Measurements from ENCODE around the gene GMFB.

Gene GMFB

DNA sequence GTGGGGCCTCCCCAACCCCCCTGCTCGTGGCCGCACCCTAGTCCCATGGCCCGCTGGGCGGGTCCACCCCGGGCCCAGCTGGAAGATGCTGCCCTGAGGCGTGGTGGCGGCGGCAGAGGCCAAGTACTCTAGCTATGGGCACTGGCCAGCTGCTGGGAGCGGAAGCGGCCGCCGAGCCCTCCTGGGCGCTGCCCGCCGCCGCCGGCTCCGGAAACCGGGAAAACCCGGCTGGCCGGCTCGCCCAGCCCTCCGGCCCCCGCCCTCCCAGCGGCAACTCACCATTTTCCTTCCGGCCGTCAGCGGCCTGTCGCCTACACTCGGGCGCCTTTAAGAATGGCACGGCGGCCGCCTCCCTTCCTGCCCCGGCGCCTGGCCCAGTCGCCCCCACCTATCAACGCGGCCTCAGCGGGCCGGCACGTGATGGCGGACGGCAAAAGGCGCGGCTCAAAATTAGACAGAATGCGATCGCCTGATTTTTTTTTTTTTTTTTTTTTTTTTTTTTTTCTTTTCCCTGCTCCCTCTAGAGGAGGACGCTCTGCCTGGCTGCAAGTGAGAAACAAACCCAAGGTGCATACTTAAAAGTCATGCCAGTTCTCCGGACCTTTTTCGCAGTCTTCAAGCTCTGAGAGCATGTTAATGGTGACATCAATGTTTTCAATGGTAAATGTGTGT is at the start of gene GMFB:
Gene GMFB (minus strand): TSS at position 335 of the 672 bp plus-strand sequence. CDS start 53 bp downstream, at position 282.
- peak; percentile 91 for DNase-seq (ENCODE audit: low spot score)

DNA sequence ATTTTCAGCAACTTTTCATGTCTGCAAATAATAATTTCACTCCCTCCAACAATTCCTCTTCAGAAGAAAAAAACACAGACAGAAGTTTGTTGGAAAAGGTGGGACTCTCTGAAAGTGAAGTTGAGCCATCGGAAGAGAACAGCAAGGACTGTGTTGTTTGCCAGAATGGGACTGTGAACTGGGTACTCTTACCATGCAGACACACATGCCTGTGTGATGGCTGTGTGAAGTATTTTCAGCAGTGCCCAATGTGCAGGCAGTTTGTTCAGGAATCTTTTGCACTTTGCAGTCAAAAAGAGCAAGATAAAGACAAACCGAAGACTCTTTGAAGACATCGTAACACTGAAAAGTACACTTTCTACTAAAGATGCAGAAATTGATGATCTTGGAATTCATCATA is 49.3 kb upstream of the GMFB start:
- DNase-seq (ENCODE audit: low spot score), result no peak

DNA sequence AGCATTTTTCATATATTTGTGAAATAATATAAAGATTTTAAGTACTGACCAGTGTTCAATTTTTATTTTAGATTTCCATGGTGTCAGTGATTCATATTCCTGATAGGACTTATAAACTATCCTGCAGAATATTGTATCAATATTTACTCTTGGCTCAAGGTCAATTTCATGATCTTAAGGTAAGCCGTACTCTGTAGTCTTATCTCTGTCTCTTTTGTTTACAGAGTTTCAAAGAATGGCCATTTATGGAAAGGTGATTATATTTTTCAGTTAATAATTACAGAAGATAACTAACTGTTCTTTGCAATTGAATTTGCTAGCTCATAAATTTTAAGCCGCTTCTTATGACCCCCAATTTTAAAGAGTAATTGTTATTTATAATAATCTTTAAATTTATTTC is 48.9 kb upstream of the GMFB start:
- DNase-seq (ENCODE audit: low spot score), result no peak

DNA sequence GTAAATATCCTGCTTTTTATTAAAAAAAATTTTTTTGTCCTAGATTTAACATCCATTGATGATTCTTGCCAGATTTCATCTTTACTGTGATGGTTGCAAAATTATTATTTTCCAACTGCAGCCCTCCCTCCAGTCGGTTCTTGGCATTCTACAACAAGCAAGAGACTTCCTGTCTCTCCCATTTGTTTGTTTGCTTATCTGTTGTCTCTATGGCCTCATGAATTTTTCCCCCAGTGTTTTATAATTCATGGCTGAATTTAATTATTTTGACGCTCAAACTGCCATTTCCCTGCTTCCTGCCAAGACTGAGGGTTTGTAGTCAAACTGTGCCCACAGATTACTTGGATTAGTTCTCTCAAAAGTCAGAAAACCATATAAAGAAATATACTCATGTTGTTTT is 46.9 kb upstream of the GMFB start:
- DNase-seq (ENCODE audit: low spot score), result no peak

DNA sequence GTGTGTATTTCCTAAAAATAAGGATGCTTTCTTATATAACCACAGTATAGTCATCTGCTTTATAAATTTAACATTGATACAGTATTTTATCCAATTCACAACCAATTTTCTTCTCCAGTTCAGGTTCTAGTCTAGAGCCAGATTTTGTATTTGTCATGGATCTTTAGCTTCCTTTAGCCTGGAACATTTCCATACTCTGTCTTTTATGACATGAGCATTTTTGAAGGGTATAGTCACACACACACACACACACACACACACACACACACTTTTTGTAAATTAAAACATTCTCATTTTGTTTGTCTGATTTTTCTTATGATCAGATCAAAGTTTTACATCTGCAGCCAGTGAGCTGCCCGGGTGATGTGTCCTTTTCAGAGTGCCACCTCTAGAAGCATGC is 46.3 kb upstream of the GMFB start:
- DNase-seq (ENCODE audit: low spot score), result no peak

DNA sequence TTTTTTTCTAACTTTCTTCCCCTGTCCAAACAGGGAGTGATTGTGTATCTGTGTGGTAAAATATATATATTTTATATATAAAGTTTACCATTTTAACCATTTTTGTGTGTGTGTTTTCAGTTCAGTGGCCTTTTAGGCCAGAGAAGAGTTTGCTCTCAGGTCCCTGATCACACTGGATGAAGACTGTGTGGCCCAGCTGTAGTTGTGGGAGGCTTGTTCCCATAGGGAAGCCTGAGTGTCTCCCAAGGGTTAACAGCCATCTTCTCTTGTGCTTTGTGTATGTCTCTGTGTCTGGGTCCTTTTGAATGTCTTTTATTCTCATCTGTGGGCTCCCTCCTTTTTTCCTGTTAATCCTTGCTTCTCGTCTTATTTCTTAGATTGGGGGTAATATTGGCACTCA is 44.3 kb upstream of the GMFB start:
- DNase-seq (ENCODE audit: low spot score), result no peak

DNA sequence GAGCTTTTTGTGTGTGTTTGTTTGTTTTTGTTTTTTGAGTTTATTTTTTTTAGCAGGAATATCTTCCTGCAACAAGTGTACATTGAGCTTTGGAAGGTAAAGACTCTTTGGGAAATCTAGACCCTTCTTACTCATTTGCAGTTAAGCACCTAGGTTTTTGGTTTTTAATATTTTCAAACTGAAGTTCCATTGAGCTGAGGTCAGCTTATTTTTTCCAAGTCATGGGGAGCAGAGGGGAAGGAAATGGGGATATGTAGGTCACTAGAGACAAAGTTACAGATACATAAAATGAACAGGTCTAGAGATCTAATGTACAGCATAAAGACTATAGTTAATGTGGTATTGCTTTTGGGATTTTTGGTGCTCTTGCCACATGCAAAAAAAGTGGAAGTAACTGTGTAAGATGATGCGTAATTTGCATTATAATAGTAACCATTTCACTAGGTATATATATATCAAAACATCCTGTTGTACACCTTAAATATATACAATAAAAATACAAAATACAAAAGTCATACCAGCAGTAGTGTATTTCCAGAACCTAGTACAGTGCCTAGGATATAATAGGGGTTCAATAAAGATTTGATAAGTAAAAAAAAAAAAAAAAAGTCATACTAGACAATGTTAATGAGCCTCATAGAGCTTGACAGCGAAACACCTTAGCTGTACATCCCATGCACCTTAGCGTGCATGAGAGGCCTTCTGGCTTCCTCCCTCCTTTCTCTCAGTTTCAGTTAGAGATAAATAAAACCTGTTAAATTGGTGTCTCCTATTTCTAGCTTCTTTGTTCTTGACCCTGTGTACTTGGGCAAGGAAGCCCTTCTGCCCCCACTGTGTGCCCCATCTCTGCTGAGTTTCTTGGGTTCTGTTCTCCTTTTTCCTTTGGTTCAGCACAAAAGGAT is 43.6 kb upstream of the GMFB start:
- DNase-seq (ENCODE audit: low spot score), result no peak

DNA sequence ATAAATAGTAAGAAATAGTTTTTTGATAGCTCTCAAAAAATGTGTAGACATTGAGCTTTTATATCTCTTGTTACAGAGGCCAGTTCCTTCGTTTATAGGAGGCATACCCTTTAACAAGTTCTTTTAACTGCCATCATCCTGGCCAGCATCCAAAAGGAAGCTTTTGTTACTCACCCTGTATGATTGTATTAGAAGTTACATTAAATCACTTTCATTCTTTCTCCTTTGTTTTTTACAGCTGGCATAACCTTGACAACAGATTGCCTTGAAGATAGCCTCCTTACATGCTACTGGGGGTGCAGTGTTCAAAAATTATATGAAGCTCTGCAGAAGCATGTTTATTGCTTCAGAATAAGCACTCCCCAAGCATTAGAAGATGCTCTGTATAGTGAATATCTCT is 41.0 kb upstream of the GMFB start:
- no peak for DNase-seq (ENCODE audit: low spot score)

DNA sequence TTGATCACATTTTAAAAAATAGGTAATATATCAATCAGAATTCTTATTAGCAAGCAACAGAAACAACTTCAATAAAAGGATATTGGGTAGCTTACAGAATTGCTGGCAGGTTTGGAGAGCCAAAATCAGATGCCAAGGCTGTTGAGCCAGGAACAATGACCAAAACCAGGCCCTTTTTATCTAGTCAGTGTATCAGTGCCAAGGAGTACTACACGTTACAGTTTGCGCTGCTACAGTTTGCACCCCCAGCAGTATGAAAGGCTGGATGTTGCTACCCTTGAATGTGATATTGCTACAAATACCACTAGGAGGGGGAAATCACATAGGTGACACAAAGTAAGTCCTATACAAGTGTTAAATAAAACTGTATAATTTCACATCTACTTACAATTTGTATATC is 40.2 kb upstream of the GMFB start:
- no peak for DNase-seq (ENCODE audit: low spot score)

DNA sequence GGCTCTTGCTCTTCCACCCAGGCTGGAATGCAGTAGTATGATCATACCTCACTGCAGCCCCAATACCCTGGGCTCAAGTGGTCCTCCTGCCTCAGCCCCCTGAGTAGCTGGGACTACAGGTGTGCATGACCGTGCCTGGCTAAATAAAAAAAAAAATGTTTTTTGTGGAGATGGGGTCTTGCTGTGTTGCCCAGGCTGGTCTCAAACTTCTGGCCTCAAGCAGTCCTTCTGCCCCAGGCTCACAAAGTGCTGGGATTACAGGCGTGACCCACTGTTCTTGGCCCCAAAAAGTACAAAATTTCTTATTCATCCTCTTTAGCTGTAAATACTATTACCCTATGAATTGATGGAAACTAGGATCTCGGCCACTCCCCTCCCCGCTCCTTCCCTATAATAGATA is 35.6 kb upstream of the GMFB start:
- DNase-seq (ENCODE audit: low spot score), result no peak

DNA sequence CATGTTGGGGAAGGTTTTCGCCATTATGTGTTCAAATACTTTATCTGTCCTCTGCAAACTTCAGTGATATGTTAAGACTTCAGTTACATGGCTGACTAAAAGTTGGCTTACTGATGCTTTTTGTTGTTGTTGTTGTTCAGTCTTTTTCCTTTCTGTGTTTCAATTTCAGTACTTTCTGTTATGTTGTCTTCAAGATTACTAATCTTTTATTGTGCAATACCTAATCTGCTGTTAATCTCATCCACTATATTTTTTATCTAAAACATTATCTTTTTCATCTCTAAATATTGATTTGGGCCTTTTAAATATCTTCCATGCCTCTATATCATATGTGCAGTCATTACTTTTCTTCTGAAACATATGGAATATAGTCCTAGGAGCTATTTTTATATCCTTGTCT is 27.9 kb upstream of the GMFB start:
- no peak for DNase-seq (ENCODE audit: low spot score)

DNA sequence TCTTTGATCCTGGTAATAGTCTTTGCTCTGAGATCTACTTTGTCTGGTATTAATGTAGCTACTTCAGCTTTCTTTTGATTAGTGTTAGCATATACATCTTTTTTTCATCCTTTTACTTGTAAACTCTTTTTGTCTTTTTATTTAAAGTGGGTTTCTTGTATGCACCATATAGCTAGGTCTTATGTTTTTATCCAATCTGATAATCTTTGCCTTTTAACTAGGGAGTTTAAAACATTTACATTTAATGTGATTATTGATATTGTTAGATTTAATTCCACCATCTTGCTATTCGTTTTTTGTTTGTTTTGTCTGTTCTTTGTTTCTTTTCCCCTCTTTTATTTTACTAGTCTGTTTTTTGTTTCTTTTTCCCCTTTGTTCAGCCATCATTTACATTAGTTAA is 26.9 kb upstream of the GMFB start:
- no peak for DNase-seq (ENCODE audit: low spot score)

DNA sequence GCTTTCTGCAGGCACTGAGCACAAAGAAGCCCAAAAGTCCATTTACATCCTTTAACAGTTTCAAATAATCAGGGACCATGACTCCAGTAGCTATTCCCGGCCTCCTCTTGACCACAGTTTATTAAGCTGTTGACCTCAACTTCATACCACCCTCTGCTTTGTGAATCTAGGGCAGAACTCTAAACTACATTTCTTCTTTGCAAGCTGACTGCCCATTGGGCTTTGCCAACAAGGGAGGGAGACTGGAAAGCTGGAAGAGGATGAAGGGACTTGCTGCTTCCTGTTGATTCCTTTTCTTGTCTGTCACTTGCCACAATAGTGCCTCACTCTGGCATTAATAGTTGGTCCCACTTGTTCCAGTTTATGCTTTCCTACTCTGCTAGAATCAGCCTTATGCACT is 23.6 kb upstream of the GMFB start:
- DNase-seq (ENCODE audit: low spot score), result no peak

DNA sequence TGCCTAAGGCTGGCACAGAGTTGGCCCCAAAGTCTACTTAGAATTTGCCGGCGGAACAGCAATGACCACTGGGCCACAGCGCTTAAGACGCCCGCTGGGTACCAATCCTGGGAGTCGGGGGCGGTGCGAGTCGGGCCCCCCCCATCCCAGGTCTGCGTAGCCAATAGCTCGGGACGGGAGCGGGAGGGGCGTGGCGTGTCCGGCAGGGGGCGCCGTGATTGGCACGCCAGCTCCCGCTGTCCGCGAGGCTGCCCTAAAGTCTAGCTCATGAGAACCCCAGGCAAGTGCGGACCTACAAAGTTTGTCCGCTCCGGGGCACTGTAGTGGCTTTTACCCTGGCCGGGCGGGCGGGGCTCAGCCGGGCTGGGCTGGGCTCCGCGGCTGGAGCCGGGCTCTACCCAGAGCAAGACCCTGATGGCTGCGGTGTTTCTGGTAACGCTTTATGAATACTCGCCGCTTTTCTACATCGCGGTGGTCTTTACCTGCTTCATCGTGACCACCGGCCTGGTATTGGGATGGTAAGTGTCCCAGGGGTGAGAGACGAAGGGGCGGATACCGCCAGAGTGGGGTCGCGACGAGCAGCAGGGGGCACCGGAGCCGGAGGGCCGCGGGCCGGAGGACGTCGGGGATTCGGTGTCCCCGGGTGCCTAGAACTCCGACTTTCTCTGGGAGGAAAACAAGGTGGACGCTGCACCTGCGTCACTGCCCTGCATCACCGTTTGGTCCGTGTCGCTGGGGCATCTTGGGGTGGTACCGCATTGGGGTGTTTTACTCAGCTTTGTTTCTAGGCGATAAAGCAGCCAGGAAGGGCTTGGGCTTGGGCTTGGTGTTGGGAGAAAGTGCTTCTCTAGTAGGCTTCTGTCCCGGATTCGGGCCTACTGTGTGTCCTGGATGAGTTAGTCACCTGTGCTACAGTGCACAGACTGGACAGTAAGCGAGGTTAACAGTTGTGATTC is 21.0 kb upstream of the GMFB start, which contains the start of gene CGRRF1:
Gene CGRRF1 (plus strand): TSS at position 361 of the 956 bp plus-strand sequence. CDS start 54 bp downstream, at position 415.
- peak; percentile 91 for DNase-seq (ENCODE audit: low spot score)

DNA sequence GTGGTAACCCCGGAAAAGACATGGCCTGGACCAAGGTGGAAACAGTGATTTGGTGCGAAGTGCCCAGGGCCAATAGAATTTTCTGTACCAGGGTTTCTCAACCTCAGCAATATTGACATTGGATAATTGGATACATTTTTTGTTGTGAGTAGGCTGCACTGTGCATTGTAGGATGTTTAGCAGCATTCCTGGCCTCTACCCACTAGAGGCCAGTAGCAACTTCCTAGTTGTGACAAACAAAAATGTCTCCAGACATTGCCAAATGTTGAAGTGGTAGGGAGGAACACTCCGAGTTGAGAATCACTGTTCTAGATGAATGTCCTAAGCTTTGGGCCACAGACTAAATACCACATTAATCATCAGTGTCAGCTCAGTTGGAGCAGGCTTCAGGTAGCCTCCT is 14.7 kb upstream of the GMFB start:
- no peak for DNase-seq (ENCODE audit: low spot score)

DNA sequence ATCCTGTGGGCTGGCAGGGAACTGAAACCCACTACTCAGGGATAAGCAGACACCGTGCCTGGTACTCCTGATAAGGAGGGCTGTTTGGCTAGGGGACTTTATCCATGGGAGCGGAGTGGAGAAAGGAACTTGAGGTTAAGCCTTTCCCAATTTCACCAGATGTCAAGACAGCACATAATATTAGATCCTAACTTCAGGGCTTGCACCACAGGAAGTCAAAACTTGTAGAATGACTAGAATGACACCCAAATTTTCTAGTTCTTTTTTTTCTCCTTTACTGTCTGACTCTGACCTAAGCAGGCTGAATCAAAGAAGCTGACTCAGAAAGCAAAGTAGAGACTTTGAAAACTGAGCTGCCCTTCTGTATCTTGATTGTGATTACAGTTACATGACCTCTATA is 13.8 kb upstream of the GMFB start:
- DNase-seq (ENCODE audit: low spot score), result no peak

DNA sequence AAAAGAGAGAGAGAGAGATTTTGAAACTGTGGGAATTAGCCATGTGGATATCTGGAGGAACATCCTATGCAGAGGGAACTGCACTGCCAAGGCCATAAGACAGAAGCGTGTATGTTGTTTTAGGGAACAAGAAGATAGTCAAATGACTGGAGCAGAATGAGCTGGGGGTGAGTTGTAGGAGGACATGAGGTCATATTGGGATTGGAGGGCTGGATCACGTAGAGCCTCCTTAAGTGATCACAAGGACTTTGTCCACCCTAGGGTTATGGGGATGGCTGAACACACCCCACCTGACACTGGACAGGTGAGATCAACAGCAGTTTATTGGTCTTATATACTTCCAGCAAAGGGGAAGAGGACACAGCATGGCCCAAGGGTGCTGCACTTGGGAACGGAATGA is 12.7 kb upstream of the GMFB start:
- DNase-seq (ENCODE audit: low spot score), result no peak

DNA sequence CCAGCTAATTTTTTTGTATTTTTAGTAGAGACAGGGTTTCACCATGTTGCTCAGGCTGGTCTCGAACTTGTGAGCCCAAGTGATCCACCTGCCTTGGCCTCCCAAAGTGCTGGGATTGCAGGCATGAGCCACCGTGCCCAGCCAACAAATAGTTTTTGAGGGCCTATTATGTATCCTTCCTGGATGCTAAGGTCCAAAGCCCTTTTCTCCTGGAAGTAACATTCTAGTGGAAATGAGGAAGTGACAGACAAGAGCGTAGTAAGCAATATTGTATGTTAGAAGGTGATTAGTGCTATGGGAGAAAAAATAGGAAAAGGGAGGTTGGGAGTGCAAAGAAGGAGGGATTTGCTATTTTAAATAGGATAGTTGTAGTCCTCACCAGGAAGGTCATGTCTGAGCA is 12.0 kb upstream of the GMFB start:
- no peak for DNase-seq (ENCODE audit: low spot score)

DNA sequence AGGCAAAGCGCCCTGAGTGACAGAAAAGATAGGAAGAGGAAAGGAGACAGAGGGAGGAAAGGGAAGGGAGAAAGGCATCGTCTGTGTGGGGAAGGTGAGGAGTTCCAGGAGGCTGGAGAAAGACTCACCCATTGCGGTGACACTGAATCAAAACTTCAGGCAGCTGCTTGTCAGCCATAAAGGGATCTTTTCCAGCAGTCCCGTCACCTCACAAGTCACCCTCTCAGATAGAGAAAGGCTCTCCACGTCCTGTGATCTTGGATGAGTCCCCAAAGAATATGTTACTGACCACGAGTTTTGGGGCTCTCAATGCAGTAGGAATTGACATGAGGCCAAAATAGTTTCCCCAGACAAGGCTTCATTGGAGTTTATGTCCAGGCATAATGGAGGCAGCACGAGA is 9.8 kb upstream of the GMFB start:
- DNase-seq (ENCODE audit: low spot score), result no peak

DNA sequence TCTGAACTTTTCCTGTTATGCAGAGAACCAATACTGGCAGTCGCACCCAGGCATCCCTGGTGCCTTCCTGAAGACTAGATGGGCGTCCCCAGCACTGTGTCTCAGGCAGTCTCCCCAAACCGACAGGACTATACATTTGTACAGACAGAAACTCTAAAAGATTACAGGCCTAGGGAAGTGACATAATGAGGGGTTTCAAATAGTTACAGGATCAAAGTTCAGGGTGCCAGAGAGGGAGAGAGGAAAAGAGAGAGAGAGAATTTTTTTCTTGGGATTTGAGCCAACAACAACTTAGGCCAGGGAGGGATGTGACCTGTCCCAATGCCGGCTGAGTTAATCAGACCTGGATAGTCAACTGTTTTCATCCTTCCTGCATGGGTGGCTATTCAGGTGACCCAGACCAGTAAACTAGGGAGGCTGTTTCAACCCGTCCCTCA is 9.3 kb upstream of the GMFB start:
- DNase-seq (ENCODE audit: low spot score), result no peak

DNA sequence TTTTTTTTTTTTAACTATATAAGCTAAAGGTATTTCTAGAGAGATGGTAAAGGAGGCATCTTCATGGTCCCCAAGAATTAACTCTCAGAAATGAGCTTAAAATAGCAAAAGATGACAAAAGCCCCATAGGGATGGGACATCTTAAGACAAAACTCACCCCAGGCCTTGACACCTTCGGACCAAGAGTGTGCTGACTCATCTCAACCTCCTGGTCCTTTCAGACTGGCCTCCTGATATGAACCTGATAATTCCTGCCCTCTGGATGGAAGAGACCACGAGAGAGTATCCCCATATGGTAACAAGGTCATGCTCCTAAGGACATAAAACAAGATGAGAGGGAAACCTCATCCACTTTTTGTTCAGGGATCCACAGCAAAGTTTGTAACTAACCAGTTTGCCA is 8.4 kb upstream of the GMFB start:
- no peak for DNase-seq (ENCODE audit: low spot score)

DNA sequence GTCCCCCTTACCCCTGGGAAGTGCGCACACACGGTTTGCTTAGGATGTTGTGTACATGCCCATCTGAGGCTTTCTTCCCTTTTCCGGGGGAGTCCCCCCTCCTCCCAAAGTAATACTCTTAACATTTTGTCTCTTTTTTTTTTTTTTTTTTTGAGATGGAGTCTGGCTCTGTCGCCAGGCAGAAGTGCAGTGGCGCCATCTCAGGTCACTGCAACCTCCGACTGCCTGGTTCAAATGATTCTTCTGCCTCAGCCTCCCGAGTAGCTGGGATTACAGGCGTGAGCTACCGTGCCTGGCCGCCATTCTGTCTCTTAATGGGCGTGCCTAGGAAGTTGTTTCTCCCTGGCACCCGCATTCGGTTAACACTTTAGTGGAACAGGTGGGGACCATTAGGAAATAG is 4.5 kb upstream of the GMFB start:
- DNase-seq (ENCODE audit: low spot score), result no peak
